AG08396 (cell line): Measurements from ENCODE around the gene ABHD17A.
"Not testable (repeated sequence)": the region's sequence is repeated elsewhere in the genome, so short reads cannot be mapped to it uniquely, and the experiment has no call there.

Source experiments
- DNase-seq: peaks from one replicate; pipeline ENCODE4 v3.0.0; 2012; ENCODE audit warnings: low spot score, mixed read lengths

The ABHD17A gene

GRCh38 chr19:1910177-1910576 lies 24.9 kb upstream of the ABHD17A start:
- peak; percentile 51 for DNase-seq

GRCh38 chr19:1909761-1910080 lies 24.4 kb upstream of the ABHD17A start:
- DNase-seq, result no peak

- no peak for DNase-seq
These were observed 23.0 kb upstream of the ABHD17A start for GRCh38 chr19:1908364-1908678.

GRCh38 chr19:1907563-1908363 lies 22.5 kb upstream of the ABHD17A start:
- DNase-seq, result no peak

- no peak for DNase-seq
These were observed 21.8 kb upstream of the ABHD17A start for GRCh38 chr19:1906985-1907562.

GRCh38 chr19:1905863-1906375 lies 20.6 kb upstream of the ABHD17A start:
- DNase-seq, result no peak

- peak; percentile 98 for DNase-seq
These were observed 20.0 kb upstream of the ABHD17A start, which contains the start of the genes ADAT3 and SCAMP4 for GRCh38 chr19:1905110-1905862. ADAT3 (plus strand) TSS chr19:1905399; CDS start chr19:1912048, 6,649 bp downstream. SCAMP4 (plus strand) TSS chr19:1905399; CDS start chr19:1915020, 9,621 bp downstream.

GRCh38 chr19:1904860-1905109 lies 19.5 kb upstream of the ABHD17A start:
- DNase-seq, result no peak

- DNase-seq, result no peak
These were observed 17.6 kb upstream of the ABHD17A start for GRCh38 chr19:1902923-1903322.

- no peak for DNase-seq
These were observed 16.7 kb upstream of the ABHD17A start for GRCh38 chr19:1901940-1902404.

- no peak for DNase-seq
These were observed 11.2 kb upstream of the ABHD17A start for GRCh38 chr19:1896508-1896907.

- no peak for DNase-seq
These were observed 8.5 kb upstream of the ABHD17A start for GRCh38 chr19:1893791-1894190.

GRCh38 chr19:1889907-1890306 lies 4.6 kb upstream of the ABHD17A start:
- DNase-seq, result no peak

- DNase-seq, result no peak
These were observed 3.1 kb upstream of the ABHD17A start for GRCh38 chr19:1888385-1888784.

GRCh38 chr19:1886360-1886759 lies 1.1 kb upstream of the ABHD17A start:
- not testable (repeated sequence) for DNase-seq

GRCh38 chr19:1884719-1885334 lies 469 bp downstream of the ABHD17A start:
- DNase-seq, result peak; percentile 60

- no peak for DNase-seq
These were observed 991 bp downstream of the ABHD17A start for GRCh38 chr19:1884291-1884718.

GRCh38 chr19:1883784-1884183 lies 1.5 kb downstream of the ABHD17A start:
- no peak for DNase-seq

GRCh38 chr19:1882786-1883692 lies 2.3 kb downstream of the ABHD17A start:
- DNase-seq, result no peak

GRCh38 chr19:1882089-1882785 lies 3.1 kb downstream of the ABHD17A start:
- DNase-seq, result no peak
